Osteoblast (primary cell): ENCODE results near the gene MYT1. TPM values are rescaled to one million over a fixed set of nuclear protein-coding genes. Genes with fewer than 3 reads are reported as not detected.

Experiments used
- DNase-seq: peaks from one replicate; pipeline ENCODE4 v3.0.0; 2011; ENCODE audit warnings: low spot score, mixed read lengths; ENCODE audit not compliant: insufficient read length; ENCODE audit errors: missing footprints
- H2AFZ ChIP-seq: 2 replicates; pipeline ENCODE4 v1.6.0; 2011; ENCODE audit warnings: mild to moderate bottlenecking, low read length
- H3K27ac ChIP-seq: 2 replicates; pipeline ENCODE4 v1.5.1; 2011; ENCODE audit warnings: mild to moderate bottlenecking, low read depth, low read length, moderate library complexity
- H3K27me3 ChIP-seq: 2 replicates; pipeline ENCODE4 v1.6.0; 2012; ENCODE audit warnings: mild to moderate bottlenecking, control low read depth, inconsistent platforms, low read length, moderate library complexity; ENCODE audit not compliant: insufficient read depth
- H3K36me3 ChIP-seq: 2 replicates; pipeline ENCODE4 v1.5.1; 2011; ENCODE audit warnings: mild to moderate bottlenecking, low read length, control low read depth, moderate library complexity; ENCODE audit not compliant: insufficient read depth
- H3K4me1 ChIP-seq: 2 replicates; pipeline ENCODE4 v1.5.1; 2011; ENCODE audit warnings: mild to moderate bottlenecking, low read length, control low read depth, moderate library complexity; ENCODE audit not compliant: insufficient read depth
- H3K4me2 ChIP-seq: 2 replicates; pipeline ENCODE4 v1.6.0; 2011; ENCODE audit warnings: mild to moderate bottlenecking, low read length; ENCODE audit not compliant: insufficient read depth
- H3K4me3 ChIP-seq: fragments of 200-600 bp; sonication (generic); 3 replicates; pipeline ENCODE4 v1.5.1; 2012; ENCODE audit warnings: mild to moderate bottlenecking, low read length, inconsistent platforms; ENCODE audit not compliant: insufficient read depth
- H3K79me2 ChIP-seq: 2 replicates; pipeline ENCODE4 v1.6.0; 2012; ENCODE audit warnings: mild to moderate bottlenecking, low read length, control low read depth, inconsistent platforms; ENCODE audit not compliant: insufficient read depth
- H3K9me3 ChIP-seq: 2 replicates; pipeline ENCODE4 v1.5.1; 2011; ENCODE audit warnings: low read depth, low read length, control low read depth
- H4K20me1 ChIP-seq: 2 replicates; pipeline ENCODE4 v1.6.0; 2012; ENCODE audit warnings: mild to moderate bottlenecking, low read length, control low read depth; ENCODE audit not compliant: insufficient read depth
- total RNA-seq: library from RNA; depleted of rRNA; stranded (reverse); fragments of >200 nt; gene quantifications from 2 replicates; pipeline ENCODE4 v1.2.3, GENCODE V29; 2012
- TF ChIP-seq, protein P1 (sequence below): IDR thresholded peaks from 2 replicates; pipeline ENCODE4 v1.5.1; 2011; ENCODE audit warnings: mild to moderate bottlenecking, low read depth, low read length, moderate library complexity; ENCODE audit errors: extremely low read depth

MYT1 gene
- total RNA-seq, 1 donor = not detected

DNA sequence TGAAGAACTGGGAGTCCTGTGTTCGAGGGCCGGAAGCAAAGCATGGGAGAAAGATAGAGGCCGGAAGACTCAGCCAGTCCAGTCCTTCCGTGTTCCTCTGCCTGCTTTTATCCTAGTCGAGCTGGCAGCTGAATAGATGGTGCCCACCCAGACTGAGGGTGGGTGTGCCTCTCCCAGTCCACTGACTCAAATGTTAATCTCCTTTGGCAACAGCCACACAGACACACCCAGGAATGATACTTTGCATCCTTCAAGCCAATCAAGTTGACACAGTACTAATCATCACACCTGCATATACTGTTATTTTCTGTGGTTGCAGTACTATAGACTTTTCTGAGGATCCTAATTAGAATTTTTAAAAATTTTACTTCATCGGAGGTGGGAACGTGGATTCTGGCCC is 112.6 kb downstream of the MYT1 start:
- no peak overlapping the region for H2AFZ ChIP-seq
- peaks cover 5% of the 10 kb centered on the region for H3K36me3 ChIP-seq

DNA sequence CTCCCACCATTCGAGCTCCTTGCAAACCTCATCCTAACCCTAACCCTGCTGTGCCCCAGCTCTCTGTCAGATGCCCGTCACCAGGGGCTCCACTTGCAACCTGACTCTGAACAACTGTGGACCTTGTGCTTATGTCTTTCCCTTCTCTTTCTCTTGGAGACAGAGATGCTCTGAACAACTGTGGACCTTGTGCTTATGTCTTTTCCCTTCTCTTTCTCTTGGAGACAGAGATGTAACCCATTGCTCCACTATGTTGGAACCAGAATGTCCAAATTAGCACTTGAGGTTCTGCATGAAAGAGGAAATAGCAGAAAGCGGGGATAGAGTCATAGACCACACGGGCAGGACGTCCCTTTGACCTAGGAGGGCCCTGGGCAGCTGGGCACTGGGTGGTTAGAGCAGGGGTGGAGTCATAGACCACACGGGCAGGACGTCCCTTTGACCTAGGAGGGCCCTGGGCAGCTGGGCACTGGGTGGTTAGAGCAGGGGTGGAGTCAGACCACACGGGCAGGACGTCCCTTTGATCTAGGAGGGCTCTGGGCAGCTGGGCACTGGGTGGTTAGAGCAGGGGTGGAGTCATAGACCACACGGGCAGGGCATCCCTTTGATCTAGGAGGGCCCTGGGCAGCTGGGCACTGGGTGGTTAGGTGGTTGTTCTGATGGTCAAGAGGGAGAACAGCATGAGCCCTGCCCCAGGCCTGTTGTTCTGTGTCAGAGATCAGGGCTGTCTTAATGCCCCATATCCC is 113.5 kb downstream of the MYT1 start:
- no peak for DNase-seq
- peaks cover under 1% of the 10 kb centered on the region for H3K27me3 ChIP-seq
- no peak overlapping the region for H3K4me3 ChIP-seq
- H3K36me3 ChIP-seq = peaks cover 5% of the 10 kb centered on the region
- H3K79me2 ChIP-seq = no peaks in the 10 kb centered on the region
- no peaks in the 10 kb centered on the region for H3K9me3 ChIP-seq
- no peaks in the 10 kb centered on the region for H4K20me1 ChIP-seq
- H2AFZ ChIP-seq = no peak overlapping the region
- no peak overlapping the region for H3K27ac ChIP-seq
- no peaks in the 10 kb centered on the region for H3K4me1 ChIP-seq
- TF ChIP-seq, protein P1, sequence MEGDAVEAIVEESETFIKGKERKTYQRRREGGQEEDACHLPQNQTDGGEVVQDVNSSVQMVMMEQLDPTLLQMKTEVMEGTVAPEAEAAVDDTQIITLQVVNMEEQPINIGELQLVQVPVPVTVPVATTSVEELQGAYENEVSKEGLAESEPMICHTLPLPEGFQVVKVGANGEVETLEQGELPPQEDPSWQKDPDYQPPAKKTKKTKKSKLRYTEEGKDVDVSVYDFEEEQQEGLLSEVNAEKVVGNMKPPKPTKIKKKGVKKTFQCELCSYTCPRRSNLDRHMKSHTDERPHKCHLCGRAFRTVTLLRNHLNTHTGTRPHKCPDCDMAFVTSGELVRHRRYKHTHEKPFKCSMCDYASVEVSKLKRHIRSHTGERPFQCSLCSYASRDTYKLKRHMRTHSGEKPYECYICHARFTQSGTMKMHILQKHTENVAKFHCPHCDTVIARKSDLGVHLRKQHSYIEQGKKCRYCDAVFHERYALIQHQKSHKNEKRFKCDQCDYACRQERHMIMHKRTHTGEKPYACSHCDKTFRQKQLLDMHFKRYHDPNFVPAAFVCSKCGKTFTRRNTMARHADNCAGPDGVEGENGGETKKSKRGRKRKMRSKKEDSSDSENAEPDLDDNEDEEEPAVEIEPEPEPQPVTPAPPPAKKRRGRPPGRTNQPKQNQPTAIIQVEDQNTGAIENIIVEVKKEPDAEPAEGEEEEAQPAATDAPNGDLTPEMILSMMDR = no peak
- H3K4me2 ChIP-seq = no peak overlapping the region

More for the DNA sequence above, 112.6 kb downstream of the MYT1 start:
- Histone ChIP-seq H3K4me1 (no peaks in the 10 kb centered on the region), H3K27me3 (no peaks in the 10 kb centered on the region), H4K20me1 (no peaks in the 10 kb centered on the region), H3K9me3 (no peaks in the 10 kb centered on the region), H3K4me2 (no peak overlapping the region), H3K79me2 (no peaks in the 10 kb centered on the region), H3K27ac (no peak overlapping the region), H3K4me3 (no peak overlapping the region)
- no peak for DNase-seq
- TF ChIP-seq, protein P1 = no peak

DNA sequence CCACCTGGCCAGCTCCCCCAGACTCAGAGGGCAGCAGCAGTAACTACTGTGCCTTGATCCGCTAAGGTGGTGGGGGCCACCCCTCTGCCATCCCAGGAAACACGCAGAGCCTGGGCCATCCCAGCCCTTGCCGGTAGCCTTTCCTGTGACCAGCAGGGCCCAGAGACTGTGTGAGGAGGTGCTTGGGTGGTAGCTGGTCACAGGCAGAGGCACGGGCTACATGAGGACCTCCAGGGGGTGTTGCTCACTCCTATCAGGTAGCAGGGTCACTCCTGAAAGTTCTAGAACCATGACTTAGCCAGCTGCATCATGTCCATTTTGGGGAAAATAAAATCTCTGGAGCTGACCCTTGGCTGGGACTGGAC is 114.0 kb downstream of the MYT1 start:
- Histone ChIP-seq H3K4me3 (no peak overlapping the region), H3K36me3 (peaks cover 3% of the 10 kb centered on the region), H3K9me3 (no peaks in the 10 kb centered on the region), H3K4me2 (no peak overlapping the region), H4K20me1 (no peaks in the 10 kb centered on the region), H3K27ac (no peak overlapping the region), H3K4me1 (no peaks in the 10 kb centered on the region), H3K27me3 (peaks cover 3% of the 10 kb centered on the region), H3K79me2 (no peaks in the 10 kb centered on the region), H2AFZ (no peak overlapping the region)
- TF ChIP-seq, protein P1 = no peak
- DNase-seq = no peak

DNA sequence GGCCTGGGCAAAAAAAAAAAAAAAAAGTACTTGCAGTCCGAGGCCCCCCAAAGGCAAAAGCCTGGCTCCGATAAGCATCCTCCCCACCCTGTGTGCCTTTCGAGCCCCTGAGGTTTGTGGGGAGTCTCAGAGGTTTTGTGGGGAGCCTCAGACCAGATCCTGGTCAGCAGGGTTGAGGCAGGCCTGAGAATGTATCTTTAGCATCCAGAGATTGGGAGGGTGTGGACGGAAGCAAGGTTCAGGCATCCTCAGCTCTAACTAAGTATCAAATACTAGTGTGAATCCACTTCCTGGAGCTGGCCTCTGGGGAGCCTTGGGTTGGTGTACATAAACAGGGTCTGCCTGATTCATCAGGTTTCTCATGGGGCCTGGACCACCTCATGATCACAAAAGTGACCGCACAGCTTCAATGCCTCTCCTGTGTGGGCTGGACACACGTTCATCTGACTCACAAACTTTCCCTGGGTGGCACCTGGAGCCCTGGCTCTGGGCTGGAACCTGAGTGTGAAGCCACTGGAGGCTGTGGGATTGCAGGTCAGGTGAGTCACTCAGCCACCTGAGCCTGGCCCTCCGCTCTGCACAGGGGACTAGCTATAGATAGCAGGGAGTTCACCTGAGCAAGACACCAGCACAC is 115.7 kb downstream of the MYT1 start:
- Histone ChIP-seq H3K79me2 (no peaks in the 10 kb centered on the region), H3K9me3 (no peaks in the 10 kb centered on the region), H3K4me3 (no peak overlapping the region), H4K20me1 (no peaks in the 10 kb centered on the region), H2AFZ (no peak overlapping the region), H3K27me3 (peaks cover 3% of the 10 kb centered on the region), H3K27ac (no peak overlapping the region), H3K4me1 (no peaks in the 10 kb centered on the region), H3K36me3 (no peaks in the 10 kb centered on the region), H3K4me2 (no peak overlapping the region)
- no peak for DNase-seq
- TF ChIP-seq, protein P1 = no peak
